ENCODE results near the gene ACSF3.

The ACSF3 gene

GRCh38 chr16:89194340-89195311 lies 101.0 kb downstream of the ACSF3 start:
- no peak for DNase-seq

GRCh38 chr16:89195521-89196171 lies 102.0 kb downstream of the ACSF3 start:
- no peak for DNase-seq

- no peak for DNase-seq
These were observed 103.5 kb downstream of the ACSF3 start for GRCh38 chr16:89197033-89197632.

GRCh38 chr16:89197633-89198416 lies 104.2 kb downstream of the ACSF3 start:
- no peak for DNase-seq

- DNase-seq: no peak
These were observed 105.0 kb downstream of the ACSF3 start for GRCh38 chr16:89198417-89199240.

- no peak for DNase-seq
These were observed 105.8 kb downstream of the ACSF3 start for GRCh38 chr16:89199241-89200123.

GRCh38 chr16:89200124-89200849 lies 106.6 kb downstream of the ACSF3 start, which contains the start of gene SLC22A31:
SLC22A31 (minus strand) TSS chr16:89200537; CDS start chr16:89200501, 36 bp downstream.
- no peak for DNase-seq

- no peak for DNase-seq
These were observed 107.3 kb downstream of the ACSF3 start for GRCh38 chr16:89200850-89201411.

- DNase-seq: peak; percentile 60
These were observed 108.1 kb downstream of the ACSF3 start for GRCh38 chr16:89201439-89202377.

GRCh38 chr16:89202422-89203215 lies 109.0 kb downstream of the ACSF3 start:
- DNase-seq: no peak
